OCI-LY1 (cell line): ENCODE measurements around the gene ENOX2.

Experiments used
- EZH2 ChIP-seq: fragments of 200-600 bp; sonication (generic), shearing (Covaris generic); IDR thresholded peaks from 2 replicates; pipeline ENCODE4 v1.8.0; 2017; ENCODE audit warnings: borderline replicate concordance, mixed run types, mild to moderate bottlenecking, antibody characterized with exemption, low read length, moderate library complexity, mixed read lengths
- TF ChIP-seq, protein P1 (sequence below): fragments of 200-600 bp; sonication (generic), shearing (Covaris generic); IDR thresholded peaks from 2 replicates; pipeline ENCODE4 v1.5.1; 2017; ENCODE audit warnings: mild to moderate bottlenecking, antibody characterized with exemption, low read length, moderate library complexity, mixed read lengths

DNA sequence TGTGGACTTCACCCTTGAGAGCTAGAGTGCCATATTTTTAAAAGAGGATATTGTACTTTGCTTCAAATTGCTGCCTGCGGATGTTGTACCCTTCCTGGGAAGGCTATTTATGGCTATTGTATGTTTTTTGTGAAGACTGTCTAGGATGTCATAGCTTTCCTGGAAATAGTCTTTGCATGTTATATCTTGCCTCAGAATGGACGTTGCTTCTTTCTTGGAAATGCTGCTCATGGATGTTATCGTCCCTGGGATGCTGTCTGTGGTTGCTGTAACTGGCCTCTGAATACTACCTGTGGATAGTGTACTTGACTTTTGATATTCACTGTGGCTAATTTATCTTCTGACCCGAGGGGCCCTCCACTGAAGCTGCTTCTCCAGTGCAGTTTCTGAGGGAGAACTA is 146.8 kb downstream of the ENOX2 start:
- TF ChIP-seq, protein P1, sequence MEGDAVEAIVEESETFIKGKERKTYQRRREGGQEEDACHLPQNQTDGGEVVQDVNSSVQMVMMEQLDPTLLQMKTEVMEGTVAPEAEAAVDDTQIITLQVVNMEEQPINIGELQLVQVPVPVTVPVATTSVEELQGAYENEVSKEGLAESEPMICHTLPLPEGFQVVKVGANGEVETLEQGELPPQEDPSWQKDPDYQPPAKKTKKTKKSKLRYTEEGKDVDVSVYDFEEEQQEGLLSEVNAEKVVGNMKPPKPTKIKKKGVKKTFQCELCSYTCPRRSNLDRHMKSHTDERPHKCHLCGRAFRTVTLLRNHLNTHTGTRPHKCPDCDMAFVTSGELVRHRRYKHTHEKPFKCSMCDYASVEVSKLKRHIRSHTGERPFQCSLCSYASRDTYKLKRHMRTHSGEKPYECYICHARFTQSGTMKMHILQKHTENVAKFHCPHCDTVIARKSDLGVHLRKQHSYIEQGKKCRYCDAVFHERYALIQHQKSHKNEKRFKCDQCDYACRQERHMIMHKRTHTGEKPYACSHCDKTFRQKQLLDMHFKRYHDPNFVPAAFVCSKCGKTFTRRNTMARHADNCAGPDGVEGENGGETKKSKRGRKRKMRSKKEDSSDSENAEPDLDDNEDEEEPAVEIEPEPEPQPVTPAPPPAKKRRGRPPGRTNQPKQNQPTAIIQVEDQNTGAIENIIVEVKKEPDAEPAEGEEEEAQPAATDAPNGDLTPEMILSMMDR = no peak
- TF ChIP-seq EZH2 = no peak
